Gastroesophageal sphincter (tissue), 3 donors: ENCODE results near the gene SNX19.

ENCODE experiments used
- CTCF ChIP-seq, 4 experiments: fragments of 200-600 bp in 2 of 4; fragments of 450-650 bp in 2 of 4; sonication (generic) in 1 of 4; IDR thresholded peaks; one replicate each; pipeline ENCODE4 v1.5.1; 2017 to 2019; ENCODE audit warnings: antibody characterized with exemption in 4 of 4, mild to moderate bottlenecking in 2 of 4, moderate library complexity in 2 of 4
- POLR2A ChIP-seq, 2 donors: fragments of 450-650 bp; IDR thresholded peaks; one replicate each; pipeline ENCODE4 v1.6.1; 2017; ENCODE audit warnings: antibody characterized with exemption in 2 of 2, mild to moderate bottlenecking in 2 of 2, moderate library complexity in 1 of 2
- POLR2AphosphoS5 ChIP-seq: sonication (generic); formaldehyde crosslinking; IDR thresholded peaks from one replicate; pipeline ENCODE4 v1.6.1; 2017; ENCODE audit warnings: antibody characterized with exemption

- TF ChIP-seq CTCF (IDR thresholded peaks at IDR 0.05) (no peak), POLR2A (IDR thresholded peaks at IDR 0.05) (no peak), POLR2AphosphoS5 (no peak)
Observed at GRCh38 chr11:130940706-130941105, 24.4 kb upstream of the SNX19 start.
